BJ (cell line): ENCODE results near the gene IGFN1. TPM values are rescaled to one million over a fixed set of nuclear protein-coding genes. Genes with fewer than 3 reads are reported as not detected.

Experiments used
- CTCF ChIA-PET: fragments of 350-600 bp; formaldehyde crosslinking; extraction: SDS; loops from one replicate; lab custom pipeline; 2021; ENCODE audit warnings: antibody characterized with exemption, inconsistent platforms; lab: Yijun Ruan, JAX
- POLR2A ChIA-PET: fragments of 300-600 bp; sonication (Branson Sonifier 250); formaldehyde crosslinking; extraction: SDS; loops from one replicate; lab custom pipeline; 2021; ENCODE audit warnings: antibody characterized with exemption; lab: Charles Lee
- DNase-seq: peaks from one replicate; pipeline ENCODE4 v3.0.0-alpha.2; 2011; ENCODE audit warnings: low read depth
- H3K27me3 ChIP-seq: 2 replicates; pipeline ENCODE4 v1.6.0; 2011; ENCODE audit warnings: low read length; ENCODE audit not compliant: control insufficient read depth, insufficient read depth
- H3K36me3 ChIP-seq: 2 replicates; pipeline ENCODE4 v1.5.1; 2011; ENCODE audit warnings: low read length; ENCODE audit not compliant: control insufficient read depth, insufficient read depth
- H3K4me3 ChIP-seq: 2 replicates; pipeline ENCODE4 v1.5.1; 2011; ENCODE audit warnings: low read depth, mild to moderate bottlenecking, control low read depth, low read length
- CTCF ChIP-seq: IDR thresholded peaks from 2 replicates; pipeline ENCODE4 v1.5.1; 2011; ENCODE audit warnings: low read depth, mild to moderate bottlenecking, control low read depth, inconsistent platforms, low read length, moderate library complexity; ENCODE audit not compliant: insufficient read depth
- polyA plus RNA-seq: library from polyadenylated mRNA; depleted of rRNA; stranded (reverse); fragments of >200 nt; gene quantifications from 2 replicates; pipeline ENCODE4 v1.2.3, GENCODE V29; 2011

IGFN1 gene
- polyA plus RNA-seq, 1 experiment, result not detected

- ChIA-PET CTCF (interaction anchor here (0.9 to 3.6 kb wide), 3 partner anchors 8 to 134 kb away, joined by 3 to 24 read pairs (median 3); no protein-coding TSS in a partner anchor), POLR2A (no interaction called here)
- Histone ChIP-seq H3K4me3 (no peak overlapping the region), H3K36me3 (no peaks in the 10 kb centered on the region), H3K27me3 (peaks cover 4% of the 10 kb centered on the region)
- DNase-seq, result no peak
- TF ChIP-seq CTCF, result no peak
Observed at GRCh38 chr1:201219481-201220387, 29.1 kb downstream of the IGFN1 start.

- DNase-seq, result no peak
- ChIA-PET CTCF (interaction anchor here (3.6 kb wide), 1 partner anchor 135 kb away, joined by 24 read pairs; no protein-coding TSS in a partner anchor), POLR2A (no interaction called here)
- Histone ChIP-seq H3K4me3 (no peak overlapping the region), H3K27me3 (peaks cover 5% of the 10 kb centered on the region), H3K36me3 (no peaks in the 10 kb centered on the region)
- no peak for TF ChIP-seq CTCF
Observed at GRCh38 chr1:201220388-201220715, 29.7 kb downstream of the IGFN1 start.

- Histone ChIP-seq H3K27me3 (peaks cover 6% of the 10 kb centered on the region), H3K4me3 (no peak overlapping the region), H3K36me3 (no peaks in the 10 kb centered on the region)
- POLR2A ChIA-PET, result no interaction called here
- DNase-seq, result no peak
- TF ChIP-seq CTCF, result no peak
- CTCF ChIA-PET, result interaction anchor here (0.7 to 3.6 kb wide), 9 partner anchors 12 to 136 kb away, joined by 3 to 24 read pairs (median 3); no protein-coding TSS in a partner anchor
Observed at GRCh38 chr1:201221201-201221846, 30.7 kb downstream of the IGFN1 start.

- H3K4me3 ChIP-seq, result no peak overlapping the region
- POLR2A ChIA-PET, result no interaction called here
- H3K27me3 ChIP-seq, result peaks cover 5% of the 10 kb centered on the region
- CTCF ChIA-PET, result interaction anchor here (0.7 to 3.6 kb wide), 17 partner anchors 12 to 251 kb away, joined by 3 to 24 read pairs (median 3); no protein-coding TSS in a partner anchor
- DNase-seq, result no peak
- TF ChIP-seq CTCF, result no peak
- H3K36me3 ChIP-seq, result no peaks in the 10 kb centered on the region
Observed at GRCh38 chr1:201222125-201222524, 31.5 kb downstream of the IGFN1 start.
